Measurements from ENCODE around the gene SIGLEC9. TPM values are rescaled to one million over a fixed set of nuclear protein-coding genes. Genes with fewer than 3 reads are reported as not detected.

Gene SIGLEC9
- total RNA-seq, 2 donors from 2014 or later: not detected

- peaks cover 11% of the 10 kb centered on the region for H3K9me3 Mint-ChIP-seq
- Histone ChIP-seq H3K36me3 (ENCODE audit: control insufficient read depth, insufficient read depth, low read length) (no peaks in the 10 kb centered on the region), H3K9ac (ENCODE audit: extremely low read depth, low read length, poor library complexity, severe bottlenecking) (no peak overlapping the region), H3K4me3 (ENCODE audit: low read length) (no peak overlapping the region), H3K27me3 (ENCODE audit: control insufficient read depth, insufficient read depth, low read length, poor library complexity, severe bottlenecking) (no peaks in the 10 kb centered on the region), H3K27ac (ENCODE audit: low read depth, low read length) (no peak overlapping the region), H3K4me1 (ENCODE audit: control insufficient read depth, insufficient read depth, low read length) (no peaks in the 10 kb centered on the region), H3K9me3 (ENCODE audit: control insufficient read depth, low read length) (peaks cover 7% of the 10 kb centered on the region)
- TF ChIP-seq CTCF (conservative IDR thresholded peaks at IDR 0.05): no peak
- 73 to 88% methylated on average over 5 to 6 of the region's 6 CpGs for WGBS, 2 experiments (ENCODE audit: insufficient coverage in 1 of 2, insufficient read length in 1 of 2)
- no peak overlapping the region for H3K27ac Mint-ChIP-seq
- no peak overlapping the region for H3K4me3 Mint-ChIP-seq
- no peak for DNase-seq
- H3K36me3 Mint-ChIP-seq (ENCODE audit: low read depth): no peaks in the 10 kb centered on the region
- peaks cover 11% of the 10 kb centered on the region for H3K27me3 Mint-ChIP-seq (ENCODE audit: insufficient read depth)
- no peaks in the 10 kb centered on the region for H3K4me1 Mint-ChIP-seq
Measured at GRCh38 chr19:51078104-51078503, 46.6 kb upstream of the SIGLEC9 start.

GRCh38 chr19:51078731-51079130 is 46.0 kb upstream of the SIGLEC9 start:
- no peak for DNase-seq
- Mint-ChIP-seq H3K27ac (no peak overlapping the region), H3K27me3 (ENCODE audit: insufficient read depth) (peaks cover 18% of the 10 kb centered on the region), H3K9me3 (peaks cover 7% of the 10 kb centered on the region), H3K36me3 (ENCODE audit: low read depth) (no peaks in the 10 kb centered on the region), H3K4me1 (no peaks in the 10 kb centered on the region), H3K4me3 (no peak overlapping the region)
- Histone ChIP-seq H3K36me3 (ENCODE audit: control insufficient read depth, insufficient read depth, low read length) (no peaks in the 10 kb centered on the region), H3K9me3 (ENCODE audit: control insufficient read depth, low read length) (peaks cover 7% of the 10 kb centered on the region), H3K4me3 (ENCODE audit: low read length) (no peak overlapping the region), H3K27ac (ENCODE audit: low read depth, low read length) (no peak overlapping the region), H3K9ac (ENCODE audit: extremely low read depth, low read length, poor library complexity, severe bottlenecking) (no peak overlapping the region), H3K4me1 (ENCODE audit: control insufficient read depth, insufficient read depth, low read length) (no peaks in the 10 kb centered on the region), H3K27me3 (ENCODE audit: control insufficient read depth, insufficient read depth, low read length, poor library complexity, severe bottlenecking) (no peaks in the 10 kb centered on the region)
- TF ChIP-seq CTCF (conservative IDR thresholded peaks at IDR 0.05): no peak
- 88 to 93% methylated on average over 4 to 6 of the region's 6 CpGs for WGBS, 2 experiments (ENCODE audit: insufficient coverage in 1 of 2, insufficient read length in 1 of 2)

DNA sequence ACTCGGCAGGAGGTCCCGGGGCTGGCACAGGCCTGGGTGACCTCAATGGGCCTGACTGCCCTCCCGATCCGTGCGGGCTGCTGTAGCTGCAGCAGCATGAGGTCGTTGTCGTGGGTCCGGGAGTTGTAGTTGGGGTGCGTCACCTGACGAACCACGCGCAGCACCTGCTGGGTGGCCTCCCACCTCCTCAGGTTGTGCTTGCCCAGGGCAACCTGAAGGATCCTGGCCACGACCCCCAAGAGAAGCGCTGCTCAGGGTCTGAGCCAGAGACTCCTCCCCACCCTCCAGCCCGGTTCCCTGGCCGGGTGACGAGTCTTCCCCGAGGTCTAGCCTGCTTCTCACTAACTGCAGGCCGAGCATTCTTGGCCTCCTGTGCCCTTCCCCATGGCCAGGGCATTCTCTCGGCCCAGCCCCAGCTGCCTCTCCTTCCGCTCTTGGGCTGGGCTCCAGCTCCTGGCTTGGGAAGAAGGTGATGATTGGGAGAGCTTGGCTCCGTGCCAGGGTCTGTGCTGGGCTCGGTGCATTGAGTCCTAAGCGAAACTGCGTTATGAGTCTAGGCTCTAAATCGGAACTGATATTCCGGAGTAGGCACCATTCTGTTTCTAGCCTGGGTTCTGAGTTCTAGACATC is 45.1 kb upstream of the SIGLEC9 start:
- no peak for DNase-seq
- no peak overlapping the region for H3K4me3 Mint-ChIP-seq
- H3K36me3 Mint-ChIP-seq (ENCODE audit: low read depth): no peaks in the 10 kb centered on the region

More for the DNA sequence above, 45.1 kb upstream of the SIGLEC9 start:
- Histone ChIP-seq H3K36me3 (ENCODE audit: control insufficient read depth, insufficient read depth, low read length) (no peaks in the 10 kb centered on the region), H3K27me3 (ENCODE audit: control insufficient read depth, insufficient read depth, low read length, poor library complexity, severe bottlenecking) (no peaks in the 10 kb centered on the region), H3K9me3 (ENCODE audit: control insufficient read depth, low read length) (no peaks in the 10 kb centered on the region), H3K27ac (ENCODE audit: low read depth, low read length) (no peak overlapping the region), H3K4me1 (ENCODE audit: control insufficient read depth, insufficient read depth, low read length) (no peaks in the 10 kb centered on the region), H3K9ac (ENCODE audit: extremely low read depth, low read length, poor library complexity, severe bottlenecking) (no peak overlapping the region), H3K4me3 (ENCODE audit: low read length) (no peak overlapping the region)
- no peaks in the 10 kb centered on the region for H3K9me3 Mint-ChIP-seq
- peaks cover 20% of the 10 kb centered on the region for H3K27me3 Mint-ChIP-seq (ENCODE audit: insufficient read depth)
- H3K27ac Mint-ChIP-seq: no peak overlapping the region
- 91 to 98% methylated on average over 22 to 27 of the region's 27 CpGs for WGBS, 2 experiments (ENCODE audit: insufficient coverage in 1 of 2, insufficient read length in 1 of 2)
- TF ChIP-seq CTCF (conservative IDR thresholded peaks at IDR 0.05): no peak
- H3K4me1 Mint-ChIP-seq: no peaks in the 10 kb centered on the region

Measured in endodermal cell (in vitro differentiated cells).